KOPT-K1 (cell line): ENCODE measurements around the gene SH3RF1.

Source experiments
- H3K27ac ChIP-seq: fragments of 200-600 bp; sonication (generic); 2 replicates; pipeline ENCODE4 v1.5.1; 2016; ENCODE audit warnings: antibody characterized with exemption, mild to moderate bottlenecking, low read depth, low read length; ENCODE audit not compliant: poor library complexity, severe bottlenecking
- H3K36me3 ChIP-seq: fragments of 200-600 bp; sonication (generic); 2 replicates; pipeline ENCODE4 v1.5.1; 2017; ENCODE audit warnings: antibody characterized with exemption, mild to moderate bottlenecking, low read length, moderate library complexity; ENCODE audit not compliant: insufficient read depth
- H3K9me3 ChIP-seq: fragments of 200-600 bp; sonication (generic); 2 replicates; pipeline ENCODE4 v1.5.1; 2017; ENCODE audit warnings: antibody characterized with exemption, low read length, mild to moderate bottlenecking; ENCODE audit not compliant: insufficient read depth, poor library complexity, severe bottlenecking

The SH3RF1 gene

DNA sequence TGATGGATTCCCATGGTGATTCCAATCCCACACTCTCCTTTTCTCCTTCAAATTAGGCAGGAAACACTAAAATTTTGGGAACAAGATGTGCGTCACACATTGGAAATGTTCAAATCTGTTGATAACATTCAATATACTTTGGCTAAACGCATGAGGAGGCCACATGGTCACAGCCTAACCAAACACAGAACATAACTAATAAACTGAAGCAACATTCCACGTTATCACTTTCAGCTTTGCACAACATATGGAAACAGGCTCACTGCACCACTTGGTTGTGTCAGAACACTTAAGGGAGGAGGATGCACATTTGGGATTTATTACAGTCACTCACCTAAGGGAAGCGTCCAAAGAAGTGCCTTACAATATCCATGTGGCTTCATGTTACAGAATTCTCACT lies 4.7 kb downstream of the SH3RF1 start:
- no peaks in the 10 kb centered on the region for H3K36me3 ChIP-seq
- no peak overlapping the region for H3K27ac ChIP-seq
- H3K9me3 ChIP-seq: no peaks in the 10 kb centered on the region

DNA sequence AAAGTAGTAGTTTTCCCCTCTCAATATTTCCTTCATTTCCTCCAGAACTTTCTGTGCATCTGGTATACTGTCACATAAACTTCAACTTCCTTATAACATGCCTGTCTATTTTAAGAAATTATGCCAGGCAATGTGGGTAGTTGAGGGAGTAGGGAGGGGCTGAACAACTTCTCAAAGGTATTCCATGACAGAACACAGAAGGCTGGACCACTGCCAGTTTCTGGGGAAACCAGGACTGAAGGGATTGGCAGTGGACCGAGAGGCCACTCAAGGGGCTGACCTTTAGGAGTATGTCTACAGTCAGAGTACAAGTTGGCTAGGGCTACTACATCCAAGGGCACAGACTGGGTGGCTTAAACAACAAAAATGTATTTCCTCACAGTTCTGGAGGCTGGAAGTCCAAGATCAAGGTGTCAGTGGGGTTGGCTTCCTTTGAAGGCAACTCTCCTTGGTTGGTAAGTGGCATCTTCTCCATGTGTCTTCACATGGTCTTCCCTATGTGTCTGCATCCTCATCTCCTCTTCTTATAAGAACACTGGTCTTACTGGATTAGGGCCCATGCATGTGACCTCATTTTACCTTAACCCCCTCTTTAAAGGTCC lies 6.9 kb downstream of the SH3RF1 start:
- Histone ChIP-seq H3K36me3 (no peaks in the 10 kb centered on the region), H3K9me3 (no peaks in the 10 kb centered on the region), H3K27ac (no peak overlapping the region)

DNA sequence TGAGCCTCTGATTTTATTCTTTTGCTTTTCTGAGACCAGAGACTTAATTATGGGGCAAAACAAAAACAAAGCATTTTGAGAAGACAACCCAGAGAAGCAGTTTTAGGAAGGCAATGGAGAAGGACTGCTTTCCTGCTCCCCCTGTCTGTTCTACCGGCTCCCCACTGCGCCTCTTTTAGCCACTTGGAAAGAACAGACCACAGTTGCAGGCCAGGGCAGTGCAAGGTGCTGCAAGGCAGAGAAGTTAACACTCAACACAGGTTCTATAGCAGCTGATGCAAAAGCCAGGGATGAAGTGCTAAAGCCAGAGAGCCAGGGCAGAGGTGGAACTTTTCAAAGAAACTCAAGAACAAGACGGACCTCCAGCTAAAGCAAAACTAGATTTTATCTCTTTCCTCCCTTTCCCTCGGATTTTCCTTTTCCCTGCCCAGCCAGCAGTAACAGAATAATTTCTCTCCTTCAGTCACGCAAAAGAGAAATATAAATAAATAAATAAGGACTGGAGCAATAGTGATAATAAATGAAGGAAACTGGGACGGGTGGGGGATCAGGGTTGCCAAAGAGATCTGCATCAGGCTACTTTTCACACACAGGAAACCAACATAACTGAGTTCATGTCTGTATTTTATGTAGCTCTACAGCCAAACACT lies 10.4 kb downstream of the SH3RF1 start:
- H3K36me3 ChIP-seq: no peaks in the 10 kb centered on the region
- no peaks in the 10 kb centered on the region for H3K9me3 ChIP-seq
- no peak overlapping the region for H3K27ac ChIP-seq

DNA sequence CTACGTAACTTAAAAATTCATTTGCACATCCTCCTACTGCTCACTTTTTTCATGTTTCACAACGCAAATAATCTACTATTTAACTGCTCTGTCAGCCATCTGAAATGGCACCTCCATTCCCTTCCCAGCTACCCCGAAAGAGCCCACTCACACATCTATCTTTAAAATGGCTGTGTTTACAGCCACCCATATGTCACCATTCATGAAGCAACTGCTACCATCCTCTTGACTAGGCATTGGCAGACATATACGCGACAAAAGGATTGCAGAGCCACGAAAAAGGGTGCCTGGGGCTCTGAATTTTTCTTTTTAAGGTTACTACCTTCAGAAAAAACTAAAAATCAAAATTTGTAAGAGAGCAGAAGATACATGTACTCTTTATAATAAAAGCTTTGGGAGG lies 11.5 kb downstream of the SH3RF1 start:
- Histone ChIP-seq H3K27ac (no peak overlapping the region), H3K9me3 (no peaks in the 10 kb centered on the region), H3K36me3 (no peaks in the 10 kb centered on the region)

DNA sequence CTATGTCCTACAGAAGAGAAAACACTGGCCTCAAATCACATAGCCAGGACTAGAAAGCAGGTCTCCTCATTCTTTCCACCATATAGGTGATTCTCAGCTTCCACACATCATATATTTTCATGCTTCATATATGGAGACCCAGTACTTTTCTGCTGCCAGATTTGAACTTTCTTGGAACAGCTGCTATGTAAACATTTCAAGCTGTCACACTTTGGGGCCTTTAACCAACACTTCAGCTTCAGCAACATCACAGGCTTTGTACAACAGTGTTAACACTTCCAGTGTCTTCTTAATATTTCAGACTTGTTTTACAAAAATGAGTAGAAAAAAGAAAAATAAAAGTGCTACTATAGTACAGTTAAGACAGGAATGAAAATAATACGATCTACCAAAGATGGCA lies 12.6 kb downstream of the SH3RF1 start:
- Histone ChIP-seq H3K9me3 (no peaks in the 10 kb centered on the region), H3K36me3 (no peaks in the 10 kb centered on the region), H3K27ac (no peak overlapping the region)

DNA sequence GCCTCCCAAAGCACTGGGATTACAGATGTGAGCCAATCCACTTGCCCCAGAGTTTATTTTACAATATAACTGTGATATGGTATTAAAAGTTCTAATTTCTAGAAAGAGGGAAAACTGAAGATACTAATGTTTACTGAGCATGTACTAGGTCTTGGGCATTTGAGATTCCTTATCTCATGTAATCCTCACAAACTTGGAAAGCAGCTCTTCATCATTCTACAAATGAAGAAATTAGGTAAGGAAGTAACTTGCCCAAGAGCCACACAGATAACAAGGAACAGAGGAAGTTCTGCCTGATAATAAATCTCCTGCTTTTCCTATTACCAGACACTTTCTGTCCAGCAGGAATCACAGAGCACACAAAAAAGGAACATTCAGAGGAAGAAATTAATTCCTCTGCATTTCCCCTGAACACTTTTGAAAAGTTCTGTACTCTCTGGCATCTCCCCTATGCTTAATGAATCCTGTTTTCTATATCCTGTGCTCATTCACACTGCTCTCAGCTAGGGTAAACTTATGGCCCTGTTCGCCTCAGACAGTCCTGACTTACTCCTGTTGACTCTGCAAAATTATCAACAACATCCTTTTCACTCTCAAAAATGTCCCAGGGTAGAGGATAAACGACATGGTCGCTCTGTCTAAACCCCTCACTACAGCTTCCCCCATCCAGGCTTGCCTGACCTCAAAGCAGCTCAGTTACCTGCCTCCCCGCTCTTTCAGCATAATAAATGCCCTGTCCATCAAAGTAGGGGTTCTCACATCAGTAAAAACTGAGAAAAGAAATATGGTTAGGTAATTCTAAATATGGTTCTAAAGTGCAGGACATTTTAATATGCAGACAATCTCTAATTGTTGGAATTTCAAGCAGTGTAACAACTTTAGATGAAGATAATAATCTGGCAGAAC lies 13.6 kb downstream of the SH3RF1 start:
- Histone ChIP-seq H3K36me3 (no peaks in the 10 kb centered on the region), H3K9me3 (no peaks in the 10 kb centered on the region), H3K27ac (no peak overlapping the region)

DNA sequence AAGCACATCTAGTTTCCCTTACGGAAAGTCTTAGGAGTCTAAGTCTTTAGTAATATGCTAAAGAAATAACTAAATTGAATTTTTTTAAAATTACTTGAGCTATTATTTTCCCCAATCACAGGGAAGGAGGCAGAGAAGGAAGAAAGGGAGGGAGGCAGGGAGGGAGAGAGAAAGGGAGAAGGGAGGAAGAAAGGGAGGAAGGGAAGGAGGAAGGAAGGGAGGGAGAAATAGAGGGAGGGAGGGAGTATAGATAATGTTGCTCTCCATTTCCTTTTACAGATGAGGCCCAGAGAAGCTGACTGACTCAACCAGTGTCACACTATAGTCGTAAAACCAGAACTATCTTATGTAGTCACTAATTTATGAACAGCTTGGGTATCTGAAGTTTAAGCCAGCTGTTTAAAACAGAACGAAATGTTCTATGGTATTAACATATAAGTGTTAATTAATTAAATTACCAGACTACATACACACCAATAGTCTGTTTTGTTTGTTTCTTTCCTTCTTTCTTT lies 14.6 kb downstream of the SH3RF1 start:
- H3K9me3 ChIP-seq: no peaks in the 10 kb centered on the region
- no peak overlapping the region for H3K27ac ChIP-seq
- no peaks in the 10 kb centered on the region for H3K36me3 ChIP-seq

DNA sequence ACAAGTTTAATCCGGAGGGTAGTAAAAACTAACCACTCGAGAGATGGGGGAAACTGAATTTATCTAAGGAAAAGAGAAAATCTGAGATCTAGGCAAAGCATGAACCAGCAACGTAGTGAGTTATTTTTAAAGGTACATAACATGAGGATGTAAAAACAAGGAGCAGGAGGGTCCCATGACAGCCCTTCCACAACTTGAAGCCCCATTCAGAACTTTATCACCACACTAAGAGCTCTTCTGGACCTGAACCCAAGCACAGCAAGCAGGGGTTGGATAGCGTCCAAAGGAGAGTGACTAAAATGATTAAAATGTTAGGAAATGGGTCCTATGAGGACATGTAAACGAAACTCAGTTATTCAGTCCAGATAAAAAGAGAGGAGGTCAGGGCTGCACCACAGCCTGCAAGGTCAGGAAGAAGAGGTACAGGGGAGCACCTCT lies 16.2 kb downstream of the SH3RF1 start:
- Histone ChIP-seq H3K36me3 (no peaks in the 10 kb centered on the region), H3K9me3 (no peaks in the 10 kb centered on the region), H3K27ac (no peak overlapping the region)

DNA sequence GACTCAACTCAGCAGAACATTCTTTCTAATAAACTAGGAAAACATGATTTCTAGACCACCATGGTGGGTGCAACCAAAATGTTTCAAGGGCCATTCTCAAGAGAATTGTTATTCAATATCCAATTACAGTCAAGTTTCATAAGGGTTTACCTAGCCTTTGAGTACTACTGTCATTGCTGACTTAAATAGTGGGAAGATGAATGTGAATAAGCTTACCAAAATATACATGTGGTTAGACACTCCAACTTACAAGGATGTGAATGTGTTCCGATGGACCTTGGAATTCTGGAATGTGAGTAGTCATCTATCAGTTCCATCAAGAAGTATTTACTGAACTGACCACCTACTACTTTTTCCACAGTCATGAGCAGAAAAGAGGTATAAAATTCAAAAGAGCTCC lies 16.9 kb downstream of the SH3RF1 start:
- no peaks in the 10 kb centered on the region for H3K9me3 ChIP-seq
- no peaks in the 10 kb centered on the region for H3K36me3 ChIP-seq
- H3K27ac ChIP-seq: no peak overlapping the region

DNA sequence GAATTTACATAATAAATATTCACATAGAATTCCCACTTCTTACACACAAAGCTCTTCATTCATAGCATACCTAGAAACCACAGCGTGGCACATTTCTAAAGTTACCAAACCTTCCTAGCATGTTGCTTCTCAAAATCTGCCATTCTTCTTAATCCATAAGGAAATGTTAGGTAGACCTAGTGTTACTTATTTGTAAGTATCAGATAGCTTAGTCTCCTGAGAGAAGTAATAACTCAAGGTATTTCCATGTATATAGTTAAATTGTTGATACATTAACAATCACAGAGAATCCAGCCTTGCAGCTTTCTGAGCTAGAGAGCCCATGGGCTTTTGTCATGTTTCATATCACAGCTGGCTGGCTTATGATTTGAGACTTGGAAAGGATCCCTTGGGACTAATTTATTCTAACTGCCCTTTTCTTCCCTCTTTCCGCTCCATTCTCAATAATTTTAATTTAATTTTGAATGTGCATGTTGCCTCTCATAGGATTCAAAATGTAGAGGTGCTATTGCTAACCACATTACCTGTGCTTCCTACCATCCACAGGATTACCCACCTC lies 17.6 kb downstream of the SH3RF1 start:
- Histone ChIP-seq H3K27ac (no peak overlapping the region), H3K9me3 (no peaks in the 10 kb centered on the region), H3K36me3 (no peaks in the 10 kb centered on the region)

DNA sequence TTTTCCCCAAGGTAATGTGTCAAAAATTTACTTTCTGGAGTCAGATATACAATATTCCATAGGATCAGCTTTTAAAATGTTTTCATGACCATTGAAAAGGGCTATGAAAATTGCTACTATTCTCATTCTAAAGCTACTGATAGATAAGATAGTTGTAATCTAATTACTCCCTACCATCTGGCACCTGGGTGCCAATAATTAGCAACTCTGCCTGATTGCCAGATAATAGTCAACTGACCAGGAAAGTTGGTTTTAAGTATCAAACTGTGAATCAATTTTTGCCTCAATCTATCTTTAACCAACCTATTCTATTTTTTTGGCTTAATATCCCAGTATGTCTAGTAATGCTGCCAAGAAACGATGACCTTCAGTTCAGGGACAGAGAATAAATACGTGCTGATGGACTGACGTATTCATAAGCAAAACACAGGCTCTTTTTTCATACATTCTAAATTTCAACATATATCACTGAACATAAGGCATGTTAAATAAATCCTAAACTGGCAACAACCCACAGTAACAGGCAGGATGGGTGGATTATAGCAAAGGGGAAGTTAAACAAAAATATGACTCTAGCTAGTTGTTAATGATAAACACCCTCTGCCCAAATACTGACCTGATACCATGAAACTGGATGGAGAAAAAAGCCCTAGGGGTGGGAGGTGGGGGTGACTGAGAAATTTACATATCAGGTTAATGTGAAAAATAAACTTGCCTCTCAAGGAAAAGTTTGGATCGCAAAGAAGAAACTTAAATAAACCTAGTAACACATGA lies 18.2 kb downstream of the SH3RF1 start:
- no peaks in the 10 kb centered on the region for H3K36me3 ChIP-seq
- no peak overlapping the region for H3K27ac ChIP-seq
- H3K9me3 ChIP-seq: no peaks in the 10 kb centered on the region

DNA sequence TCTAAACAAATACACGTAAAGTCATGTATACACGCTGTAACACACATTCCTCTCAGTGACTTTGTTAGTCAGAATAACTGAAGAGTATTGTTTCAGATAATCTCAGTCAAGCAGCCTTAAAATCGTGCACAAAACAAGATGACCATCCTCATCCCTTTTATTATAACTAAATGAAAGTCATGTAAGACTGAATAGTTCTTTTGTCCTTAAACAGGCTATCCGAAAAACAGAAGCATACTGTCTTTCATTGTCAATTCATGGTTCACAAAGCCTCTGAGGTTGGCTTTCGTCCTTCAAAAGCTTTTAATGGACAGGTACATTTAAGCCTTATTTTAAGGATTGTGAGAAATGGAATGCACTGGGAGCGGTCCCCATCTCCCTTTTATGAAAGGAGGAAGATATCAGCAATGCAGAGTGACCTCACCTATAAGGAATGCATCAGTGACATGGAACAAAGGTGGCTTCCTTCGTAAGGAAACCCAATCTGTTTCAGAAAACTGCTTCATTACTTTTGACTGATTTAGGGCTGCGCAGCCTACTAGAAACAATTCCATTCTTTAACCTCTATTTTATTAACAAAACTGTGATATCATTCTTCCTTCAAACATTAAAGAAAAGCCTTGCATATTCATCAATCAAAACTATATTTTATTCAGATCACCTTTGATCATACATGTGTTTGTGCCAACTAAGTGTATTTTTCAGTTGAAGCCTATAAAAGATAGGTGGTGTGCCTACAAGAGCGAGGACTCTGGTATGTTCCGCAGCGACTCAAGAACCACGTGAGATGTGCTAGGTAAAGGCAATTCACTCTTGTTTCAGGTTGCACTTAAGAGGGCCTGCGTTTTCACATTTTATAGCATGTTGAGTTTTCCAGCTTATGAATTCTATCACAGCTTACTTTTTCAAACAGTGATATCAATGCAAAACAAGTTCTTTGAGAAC lies 19.2 kb downstream of the SH3RF1 start:
- Histone ChIP-seq H3K9me3 (no peaks in the 10 kb centered on the region), H3K36me3 (no peaks in the 10 kb centered on the region), H3K27ac (no peak overlapping the region)

DNA sequence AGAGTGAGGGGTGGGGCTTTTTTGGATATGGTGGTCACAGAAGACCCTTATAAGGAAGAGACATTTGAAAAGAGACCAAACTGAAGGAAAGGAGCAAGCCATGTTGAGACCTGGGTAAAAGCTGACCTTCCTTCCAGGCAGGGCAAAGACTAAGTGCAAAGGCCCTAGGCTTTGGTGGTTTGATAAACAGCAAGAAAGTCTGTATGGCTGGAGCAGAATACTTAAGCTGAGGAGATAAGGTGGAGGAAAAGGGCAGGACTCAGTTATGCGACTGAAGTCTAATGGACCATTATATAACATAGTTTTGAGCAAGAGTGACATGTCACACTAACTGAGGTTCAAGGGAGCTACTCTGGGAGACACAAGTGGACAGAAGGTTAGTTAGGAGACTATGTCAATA lies 20.0 kb downstream of the SH3RF1 start:
- no peaks in the 10 kb centered on the region for H3K9me3 ChIP-seq
- no peak overlapping the region for H3K27ac ChIP-seq
- H3K36me3 ChIP-seq: no peaks in the 10 kb centered on the region

DNA sequence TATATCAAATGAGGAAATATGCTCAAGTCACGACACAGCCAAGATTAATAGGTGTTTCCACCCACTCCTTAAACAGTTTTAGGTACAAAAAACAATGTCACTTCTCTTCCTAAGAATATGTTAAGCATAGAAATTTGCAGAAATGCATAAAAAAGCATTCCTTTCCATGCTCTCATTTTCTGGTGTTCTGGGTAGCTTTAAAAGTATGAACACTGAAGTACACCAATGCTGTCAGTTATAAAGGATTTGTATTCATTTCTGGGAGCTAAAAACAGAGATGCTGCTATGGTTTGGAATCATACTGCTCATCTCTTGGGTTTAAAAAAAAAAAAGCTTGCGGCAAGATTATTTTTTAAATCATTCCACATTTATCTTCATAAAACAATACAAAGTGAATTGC lies 20.8 kb downstream of the SH3RF1 start:
- Histone ChIP-seq H3K36me3 (no peaks in the 10 kb centered on the region), H3K27ac (no peak overlapping the region), H3K9me3 (no peaks in the 10 kb centered on the region)
